ENCODE data around the gene OR6V1.
"Not testable (repeated sequence)": the region's sequence is repeated elsewhere in the genome, so short reads cannot be mapped to it uniquely, and the experiment has no call there.

The OR6V1 gene

GRCh38 chr7:143043391-143043790 is 8.8 kb upstream of the OR6V1 start:
- no peak for DNase-seq

DNA sequence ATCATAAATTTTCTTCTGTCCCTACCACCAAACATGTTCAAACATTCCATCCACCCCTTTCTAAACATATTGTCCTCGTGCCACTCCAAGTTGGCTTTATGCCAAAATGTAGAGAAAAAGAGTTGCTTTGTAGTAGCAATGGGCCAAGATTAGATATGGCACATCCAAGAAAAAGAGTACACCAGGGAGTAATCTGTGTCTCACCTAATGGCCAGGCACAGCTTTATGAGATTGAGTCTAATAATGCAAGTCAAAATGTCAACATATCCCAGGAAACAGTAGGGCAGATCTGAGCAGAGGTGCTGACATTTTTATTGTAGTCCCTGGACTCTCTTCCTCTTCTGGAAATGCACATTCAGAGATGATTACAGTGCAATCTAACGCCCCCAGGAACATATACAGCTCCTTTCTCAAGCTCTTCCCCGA is 5.7 kb upstream of the OR6V1 start:
- DNase-seq: no peak

GRCh38 chr7:143047326-143047725 is 4.8 kb upstream of the OR6V1 start:
- DNase-seq: no peak

- DNase-seq: no peak
Measured at GRCh38 chr7:143048827-143049226, 3.3 kb upstream of the OR6V1 start.

GRCh38 chr7:143049362-143049761 is 2.8 kb upstream of the OR6V1 start:
- no peak for DNase-seq

DNA sequence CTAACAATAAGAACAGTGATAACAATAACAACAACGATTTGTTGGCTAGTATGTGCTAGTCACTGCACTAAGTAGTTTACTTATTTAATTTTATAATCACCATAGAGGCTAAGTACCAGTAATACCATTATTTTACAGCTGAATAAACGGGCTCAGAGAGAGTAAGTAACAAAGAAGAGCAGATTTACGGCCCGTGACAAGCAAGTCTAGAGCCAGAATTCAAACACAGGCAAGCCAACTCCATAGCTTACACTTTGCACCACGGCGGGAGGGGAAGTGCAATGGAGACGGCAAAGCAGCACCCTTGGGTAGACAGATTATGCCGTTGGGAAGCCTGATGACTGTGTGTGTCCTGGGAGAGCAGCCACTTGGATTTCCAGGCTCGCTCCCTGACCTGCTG is 1.2 kb upstream of the OR6V1 start:
- no peak for DNase-seq

DNA sequence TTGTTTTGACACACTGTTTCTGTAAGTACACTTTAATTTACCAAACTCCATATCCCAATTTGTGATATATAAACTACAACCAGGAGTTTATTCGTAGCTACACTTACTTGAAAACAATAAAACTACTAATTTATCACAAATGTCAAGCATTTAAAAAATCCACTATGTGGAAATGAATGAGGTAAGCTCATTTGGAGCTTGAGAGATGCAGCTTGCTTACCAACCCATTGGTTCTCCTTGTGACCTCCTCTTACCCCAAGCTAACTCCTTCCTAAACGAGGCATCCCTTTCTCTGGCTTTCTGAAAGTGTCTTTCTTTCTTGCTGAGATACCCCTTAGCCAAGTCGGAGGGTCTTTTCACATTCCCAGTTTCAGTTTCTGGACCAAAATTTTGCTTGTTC is 2.5 kb downstream of the OR6V1 start:
- no peak for DNase-seq

DNA sequence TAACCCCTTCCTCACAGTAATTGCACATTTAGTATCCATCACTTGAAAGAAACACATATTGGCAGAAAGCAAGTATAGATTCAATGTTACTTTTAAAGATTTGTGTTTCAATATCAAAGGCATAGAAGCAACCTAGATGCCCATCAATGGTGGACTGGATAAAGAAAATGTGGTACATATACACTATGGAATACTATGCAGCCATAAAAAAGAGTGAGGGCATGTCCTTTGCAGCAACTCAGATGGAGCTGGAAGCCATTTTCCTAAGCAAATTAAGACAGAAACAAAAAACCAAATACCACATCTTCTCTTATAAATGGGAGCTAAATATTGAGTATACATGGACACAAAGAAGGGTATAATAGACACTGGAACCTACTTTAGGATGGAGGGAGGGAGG is 3.6 kb downstream of the OR6V1 start:
- DNase-seq: no peak

DNA sequence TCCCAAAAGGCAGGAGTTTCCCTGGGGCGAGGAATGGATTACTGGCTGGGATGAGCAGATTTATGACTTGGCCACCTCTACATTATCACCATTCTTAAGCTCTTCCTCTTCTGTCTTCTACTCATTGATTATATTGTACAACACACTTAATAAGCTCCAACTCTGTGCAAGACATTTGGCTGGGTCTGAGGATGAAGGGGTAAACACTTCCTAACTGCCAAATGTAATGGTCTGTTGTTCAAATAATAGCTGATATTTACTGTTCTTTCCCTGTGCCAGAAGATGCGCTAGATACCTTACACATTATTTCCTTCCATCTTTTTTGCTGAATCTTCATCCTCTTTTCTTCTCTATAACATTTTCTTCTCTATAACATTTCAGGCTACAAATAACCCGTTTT is 11.6 kb downstream of the OR6V1 start:
- no peak for DNase-seq

- no peak for DNase-seq
Measured at GRCh38 chr7:143068446-143068845, 16.3 kb downstream of the OR6V1 start.

GRCh38 chr7:143069912-143070500 is 17.9 kb downstream of the OR6V1 start:
- DNase-seq: no peak

DNA sequence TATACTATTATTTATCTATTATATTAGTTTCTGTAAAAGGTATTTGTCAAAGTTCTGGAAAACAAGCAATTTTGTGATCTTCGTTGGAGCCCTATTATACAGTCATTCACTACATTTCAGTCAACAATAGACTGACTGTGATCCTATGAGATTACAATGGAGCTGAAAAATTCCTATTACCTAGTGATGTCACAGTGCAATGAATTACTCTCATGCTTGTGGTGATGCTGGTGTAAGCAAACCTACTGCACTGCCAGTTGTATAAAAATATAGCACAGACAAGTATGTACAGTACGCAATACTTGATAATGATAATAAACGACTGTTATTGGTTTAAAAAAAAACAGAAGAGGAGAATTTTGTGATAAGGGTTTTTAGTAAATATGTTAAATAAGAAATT is 21.4 kb downstream of the OR6V1 start:
- no peak for DNase-seq

DNA sequence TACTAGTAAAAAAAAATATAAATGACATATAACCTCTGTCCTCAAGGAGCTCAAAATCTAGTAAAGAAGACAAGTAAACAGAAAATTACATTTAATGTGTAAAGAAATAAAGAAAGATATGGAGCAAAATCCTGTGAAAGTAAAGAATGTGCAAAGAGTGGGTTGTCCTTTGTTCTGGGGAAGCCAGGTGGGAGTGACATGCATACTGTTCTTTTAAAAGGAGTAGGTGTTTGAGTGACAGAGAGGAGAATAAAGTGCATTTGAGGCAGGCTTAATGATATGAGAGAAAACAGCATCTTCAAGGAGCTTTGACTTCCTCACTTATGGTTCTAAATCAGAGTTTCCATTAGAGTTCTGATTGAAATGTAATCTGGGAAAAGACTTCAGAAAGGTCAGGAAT is 22.0 kb downstream of the OR6V1 start:
- no peak for DNase-seq

DNA sequence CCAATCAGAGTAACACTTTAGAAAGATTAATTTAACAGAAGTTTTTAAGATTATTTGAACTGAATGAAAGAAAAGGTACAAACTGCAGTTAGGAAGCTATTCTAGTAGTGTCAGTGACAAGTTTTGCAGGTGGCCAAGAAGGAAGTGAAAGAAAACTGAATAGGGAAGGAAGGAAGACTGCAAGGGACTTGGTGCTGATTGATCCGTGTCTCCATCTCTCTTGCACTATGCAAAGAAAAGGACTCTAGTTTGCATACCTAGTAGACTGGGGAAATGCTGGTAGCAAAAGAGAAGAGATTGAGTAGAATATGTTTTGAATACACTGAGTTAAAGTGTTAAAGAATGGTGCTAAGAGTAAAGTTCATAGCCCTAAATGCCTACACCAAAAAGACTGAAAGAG is 33.0 kb downstream of the OR6V1 start:
- no peak for DNase-seq

GRCh38 chr7:143085610-143086009 is 33.5 kb downstream of the OR6V1 start:
- DNase-seq: not testable (repeated sequence)

DNA sequence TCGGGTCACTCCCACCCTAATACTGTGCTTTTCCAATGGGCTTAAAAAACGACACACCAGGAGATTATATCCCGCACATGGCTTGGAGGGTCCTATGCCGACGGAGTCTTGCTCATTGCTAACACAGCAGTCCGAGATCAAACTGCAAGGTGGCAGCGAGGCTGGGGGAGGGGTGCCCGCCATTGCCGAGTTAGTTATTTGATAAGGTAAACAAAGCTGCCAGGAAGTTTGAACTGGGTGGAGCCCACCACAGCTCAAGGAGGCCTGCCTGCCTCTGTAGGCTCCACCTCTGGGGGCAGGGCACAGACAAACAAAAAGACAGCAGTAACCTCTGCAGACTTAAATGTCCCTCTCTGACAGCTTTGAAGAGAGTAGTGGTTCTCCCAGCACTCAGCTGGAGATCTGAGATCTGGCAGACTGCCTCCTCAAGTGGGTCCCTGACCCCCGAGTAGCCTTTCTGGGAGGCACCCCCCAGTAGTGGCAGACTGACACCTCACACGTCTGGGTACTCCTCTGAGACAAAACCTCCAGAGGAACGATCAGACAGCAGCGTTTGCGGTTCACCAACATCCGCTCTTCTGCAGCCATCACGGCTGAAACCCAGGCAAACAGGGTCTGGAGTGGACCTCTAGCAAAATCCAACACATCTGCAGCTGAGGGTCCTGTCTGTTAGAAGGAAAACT is 36.5 kb downstream of the OR6V1 start:
- DNase-seq: not testable (repeated sequence)

GRCh38 chr7:143096146-143096545 is 44.0 kb downstream of the OR6V1 start:
- DNase-seq: no peak

GRCh38 chr7:143099579-143099978 is 47.4 kb downstream of the OR6V1 start:
- not testable (repeated sequence) for DNase-seq

Measured in left hindlimb (tissue), 1 donor.